Measurements from ENCODE around the gene ABHD1. TPM values are rescaled to one million over a fixed set of nuclear protein-coding genes. Genes with fewer than 3 reads are reported as not detected.

Gene ABHD1
- total RNA-seq, 4 donors from 2014 or later, result 0.61 to 2.3 (median 1.2) TPM

GRCh38 chr2:27130396-27130795 lies 6.8 kb downstream of the ABHD1 start:
- no peaks in the 10 kb centered on the region for H3K27me3 ChIP-seq
- H3K4me1 ChIP-seq, result peaks cover 23 to 30% of the 10 kb centered on the region in 2 donors
- intact Hi-C loops (cut with DNase I; ENCODE audit: low total_unique reads) (no loop called here), in situ Hi-C loops (cut with MboI; ENCODE audit: low sequenced_read_pairs in 4 of 4) (no loop called here)
- ATAC-seq (no peak), DNase-seq (no peak)
- peaks cover 0 to 25% of the 10 kb centered on the region in 2 donors for H3K36me3 ChIP-seq
- no peak overlapping the region for H3K4me3 ChIP-seq
- no peaks in the 10 kb centered on the region for H3K9me3 ChIP-seq
- H3K27ac ChIP-seq, result no peak overlapping the region
- no peak for TF ChIP-seq POLR2A (IDR thresholded peaks at IDR 0.05)
- TF ChIP-seq, protein P1, sequence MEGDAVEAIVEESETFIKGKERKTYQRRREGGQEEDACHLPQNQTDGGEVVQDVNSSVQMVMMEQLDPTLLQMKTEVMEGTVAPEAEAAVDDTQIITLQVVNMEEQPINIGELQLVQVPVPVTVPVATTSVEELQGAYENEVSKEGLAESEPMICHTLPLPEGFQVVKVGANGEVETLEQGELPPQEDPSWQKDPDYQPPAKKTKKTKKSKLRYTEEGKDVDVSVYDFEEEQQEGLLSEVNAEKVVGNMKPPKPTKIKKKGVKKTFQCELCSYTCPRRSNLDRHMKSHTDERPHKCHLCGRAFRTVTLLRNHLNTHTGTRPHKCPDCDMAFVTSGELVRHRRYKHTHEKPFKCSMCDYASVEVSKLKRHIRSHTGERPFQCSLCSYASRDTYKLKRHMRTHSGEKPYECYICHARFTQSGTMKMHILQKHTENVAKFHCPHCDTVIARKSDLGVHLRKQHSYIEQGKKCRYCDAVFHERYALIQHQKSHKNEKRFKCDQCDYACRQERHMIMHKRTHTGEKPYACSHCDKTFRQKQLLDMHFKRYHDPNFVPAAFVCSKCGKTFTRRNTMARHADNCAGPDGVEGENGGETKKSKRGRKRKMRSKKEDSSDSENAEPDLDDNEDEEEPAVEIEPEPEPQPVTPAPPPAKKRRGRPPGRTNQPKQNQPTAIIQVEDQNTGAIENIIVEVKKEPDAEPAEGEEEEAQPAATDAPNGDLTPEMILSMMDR (IDR thresholded peaks at IDR 0.05 in 4 of 5, conservative IDR thresholded peaks at IDR 0.05 in 1 of 5), result no peak

DNA sequence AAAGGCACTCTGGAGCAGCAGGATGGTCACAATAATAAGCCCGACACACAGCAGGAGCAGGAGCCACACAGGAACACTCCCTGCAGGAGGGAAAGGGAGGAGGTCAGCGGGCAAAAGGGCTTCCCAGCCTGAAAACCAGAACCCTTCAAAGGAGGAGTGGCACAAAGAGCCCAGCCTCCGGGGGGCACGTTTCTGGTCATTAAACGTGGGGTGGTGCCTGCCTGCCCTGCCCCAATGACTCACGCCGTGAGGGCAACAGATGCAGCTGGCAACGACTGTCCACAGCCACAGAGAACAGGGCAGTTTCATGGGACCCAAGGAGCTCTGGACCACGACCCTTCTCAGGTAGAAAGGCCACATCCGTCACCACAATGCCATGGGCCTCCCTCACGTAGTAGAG lies 7.8 kb downstream of the ABHD1 start:
- Histone ChIP-seq H3K27me3 (no peaks in the 10 kb centered on the region), H3K36me3 (peaks cover 0 to 25% of the 10 kb centered on the region in 2 donors), H3K27ac (peak overlapping the region in 1 of 4 donors; percentile 43), H3K9me3 (no peaks in the 10 kb centered on the region), H3K4me1 (peaks cover 16 to 21% of the 10 kb centered on the region in 2 donors), H3K4me3 (no peak overlapping the region)
- in situ Hi-C loops (cut with MboI; ENCODE audit: low sequenced_read_pairs in 4 of 4) (no loop called here), intact Hi-C loops (cut with DNase I; ENCODE audit: low total_unique reads) (no loop called here)
- DNase-seq, result no peak
- no peak for ATAC-seq
- TF ChIP-seq, protein P1 (IDR thresholded peaks at IDR 0.05 in 4 of 5, conservative IDR thresholded peaks at IDR 0.05 in 1 of 5), result no peak
- no peak for TF ChIP-seq POLR2A (IDR thresholded peaks at IDR 0.05)

DNA sequence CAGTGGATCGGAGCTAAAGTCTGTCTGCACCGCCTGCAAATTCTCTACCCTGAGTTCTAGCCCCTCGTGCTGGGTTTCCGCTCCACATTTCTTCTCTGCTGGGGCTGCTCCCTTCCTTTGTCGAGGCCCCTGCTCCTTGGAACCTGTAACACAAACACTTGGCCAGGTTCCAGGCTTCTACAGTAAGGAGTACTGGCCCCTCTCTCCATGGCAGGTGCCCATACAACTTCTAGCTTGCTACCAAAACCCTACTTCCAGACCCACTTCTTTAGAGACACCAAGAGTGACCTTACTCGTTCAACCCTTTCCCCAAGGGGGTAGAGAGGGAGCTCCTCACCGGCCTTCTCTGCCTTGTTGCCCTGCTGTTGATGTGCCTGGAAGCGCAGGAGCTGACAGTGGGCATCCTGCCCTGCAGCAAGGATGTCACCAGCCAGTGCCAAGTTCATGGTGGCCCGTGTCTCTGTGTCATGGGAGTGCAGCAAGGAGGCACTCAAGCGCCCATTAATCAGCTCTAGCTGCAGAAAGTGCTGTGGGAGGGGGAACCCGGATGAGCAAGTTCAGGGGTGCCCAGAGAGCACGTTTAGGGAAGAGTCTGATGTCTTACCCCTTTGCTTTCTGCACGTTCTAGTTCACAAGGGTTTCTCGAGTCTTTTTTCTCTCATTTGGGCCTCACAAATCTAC lies 9.7 kb downstream of the ABHD1 start:
- Histone ChIP-seq H3K36me3 (peaks cover 0 to 25% of the 10 kb centered on the region in 2 donors), H3K27me3 (no peaks in the 10 kb centered on the region), H3K4me3 (peak overlapping the region; percentile 79 to 100 (median 88)), H3K27ac (peak overlapping the region; percentile 84 to 99 (median 96)), H3K4me1 (peaks cover 15 to 16% of the 10 kb centered on the region in 2 donors), H3K9me3 (no peaks in the 10 kb centered on the region)
- TF ChIP-seq, protein P1 (IDR thresholded peaks at IDR 0.05 in 4 of 5, conservative IDR thresholded peaks at IDR 0.05 in 1 of 5), result no peak
- no peak for TF ChIP-seq POLR2A (IDR thresholded peaks at IDR 0.05)
- in situ Hi-C loops (cut with MboI; ENCODE audit: low sequenced_read_pairs in 4 of 4) (no loop called here), intact Hi-C loops (cut with DNase I; ENCODE audit: low total_unique reads) (no loop called here)
- DNase-seq (peak; percentile 48 to 63), ATAC-seq (peak; percentile 25 to 57)

GRCh38 chr2:27133905-27134780 lies 10.5 kb downstream of the ABHD1 start, which contains the start of gene PREB:
PREB (minus strand) TSS chr2:27134636; CDS start chr2:27134421, 215 bp downstream.
- Histone ChIP-seq H3K27me3 (no peaks in the 10 kb centered on the region), H3K36me3 (peaks cover 0 to 25% of the 10 kb centered on the region in 2 donors), H3K27ac (peak within 1 kb of the TSS; percentile 84 to 99 (median 96)), H3K9me3 (no peaks in the 10 kb centered on the region), H3K4me1 (peaks cover 15 to 16% of the 10 kb centered on the region in 2 donors), H3K4me3 (peak within 1 kb of the TSS; percentile 79 to 100 (median 88))
- DNase-seq, result peak; percentile 88 to 95
- TF ChIP-seq POLR2A (IDR thresholded peaks at IDR 0.05), result peak; percentile 87 to 98
- TF ChIP-seq, protein P1 (IDR thresholded peaks at IDR 0.05 in 4 of 5, conservative IDR thresholded peaks at IDR 0.05 in 1 of 5), result peak in 1 of 5 experiments; percentile 11
- peak; percentile 89 to 91 for ATAC-seq
- in situ Hi-C loops (cut with MboI; ENCODE audit: low sequenced_read_pairs in 4 of 4) (no loop called here), intact Hi-C loops (cut with DNase I; ENCODE audit: low total_unique reads) (loop anchor here (1.0 kb wide), 1 partner anchor 78 kb away; the partner anchor contains the start of genes ATRAID and SLC5A6)
